Tibial artery (tissue), 4 donors: Measurements from ENCODE around the gene PRKAG2.

ENCODE experiments used
- DNase-seq, 2 donors: peaks; one replicate each; pipeline ENCODE4 v3.0.0-alpha.2; 2019
- H3K27ac ChIP-seq, 2 donors: fragments of 200-600 bp; sonication (generic) in 1 of 2; 1 replicate in 1 of 2; 2 replicates in 1 of 2; pipeline ENCODE4 v1.5.1; 2018 to 2019; ENCODE audit warnings: mild to moderate bottlenecking in 1 of 2
- H3K27me3 ChIP-seq, 2 donors: fragments of 200-600 bp; sonication (generic) in 1 of 2; one replicate each; pipeline versions ENCODE4 v1.5.1 to v1.6.0; 2016 to 2019
- H3K36me3 ChIP-seq, 3 donors: fragments of 200-600 bp; sonication (generic) in 2 of 3; one replicate each; pipeline ENCODE4 v1.5.1; 2016 to 2019; ENCODE audit warnings: mild to moderate bottlenecking in 2 of 3
- H3K4me1 ChIP-seq, 4 donors: fragments of 200-600 bp; sonication (generic) in 2 of 4; 1 replicate in 3 of 4; 2 replicates in 1 of 4; pipeline ENCODE4 v1.5.1; 2016 to 2019
- H3K4me3 ChIP-seq, 2 donors: fragments of 200-600 bp; sonication (generic) in 1 of 2; 1 replicate in 1 of 2; 2 replicates in 1 of 2; pipeline ENCODE4 v1.5.1; 2018 to 2019; ENCODE audit warnings: mild to moderate bottlenecking in 2 of 2
- H3K9me3 ChIP-seq, 3 donors: fragments of 200-600 bp; sonication (generic) in 1 of 3; one replicate each; pipeline ENCODE4 v1.5.1; 2016 to 2019
- CTCF ChIP-seq, 2 experiments: fragments of 200-600 bp in 1 of 2; fragments of 450-650 bp in 1 of 2; IDR thresholded peaks; one replicate each; pipeline ENCODE4 v1.5.1; 2017 to 2019; ENCODE audit warnings: antibody characterized with exemption in 2 of 2, mild to moderate bottlenecking in 1 of 2, moderate library complexity in 1 of 2
- intact Hi-C: fragments of 100-400 bp; cut with DNase I; formaldehyde crosslinking; loops from one replicate; pipeline ENCODE4 v1.15.0; 2023; ENCODE audit warnings: low total_unique reads

PRKAG2 gene

GRCh38 chr7:151872531-151873401 lies 4.1 kb downstream of the PRKAG2 start:
- Histone ChIP-seq H3K4me3 (no peak overlapping the region), H3K4me1 (peaks cover 0 to 45% (median 29%) of the 10 kb centered on the region in 4 donors), H3K27ac (peak overlapping the region in 1 of 2 donors; percentile 19), H3K36me3 (no peaks in the 10 kb centered on the region), H3K27me3 (no peaks in the 10 kb centered on the region), H3K9me3 (no peaks in the 10 kb centered on the region)
- intact Hi-C loops: loop anchor here (10.0 kb wide), 2 partner anchors 88 to 152 kb away; partner anchors contain the start of gene GALNT11
- TF ChIP-seq CTCF (IDR thresholded peaks at IDR 0.05): no peak
- no peak for DNase-seq

- intact Hi-C loops: loop anchor here (10.0 kb wide), 2 partner anchors 87 to 153 kb away; partner anchors contain the start of gene GALNT11
- H3K4me1 ChIP-seq: peaks cover 0 to 43% (median 26%) of the 10 kb centered on the region in 4 donors
- H3K36me3 ChIP-seq: no peaks in the 10 kb centered on the region
- TF ChIP-seq CTCF (IDR thresholded peaks at IDR 0.05): no peak
- no peak for DNase-seq
- H3K27ac ChIP-seq: no peak overlapping the region
- H3K4me3 ChIP-seq: no peak overlapping the region
- no peaks in the 10 kb centered on the region for H3K27me3 ChIP-seq
- no peaks in the 10 kb centered on the region for H3K9me3 ChIP-seq
Measured at GRCh38 chr7:151871904-151872303, 5.0 kb downstream of the PRKAG2 start.

- no peak for TF ChIP-seq CTCF (IDR thresholded peaks at IDR 0.05)
- no peak for DNase-seq
- Histone ChIP-seq H3K9me3 (no peaks in the 10 kb centered on the region), H3K27ac (no peak overlapping the region), H3K4me3 (no peak overlapping the region), H3K36me3 (no peaks in the 10 kb centered on the region), H3K4me1 (peaks cover 0 to 43% (median 26%) of the 10 kb centered on the region in 4 donors), H3K27me3 (no peaks in the 10 kb centered on the region)
- intact Hi-C loops: loop anchor here (10.0 kb wide), 2 partner anchors 86 to 154 kb away; partner anchors contain the start of gene GALNT11
Measured at GRCh38 chr7:151871189-151871735, 5.7 kb downstream of the PRKAG2 start.

DNA sequence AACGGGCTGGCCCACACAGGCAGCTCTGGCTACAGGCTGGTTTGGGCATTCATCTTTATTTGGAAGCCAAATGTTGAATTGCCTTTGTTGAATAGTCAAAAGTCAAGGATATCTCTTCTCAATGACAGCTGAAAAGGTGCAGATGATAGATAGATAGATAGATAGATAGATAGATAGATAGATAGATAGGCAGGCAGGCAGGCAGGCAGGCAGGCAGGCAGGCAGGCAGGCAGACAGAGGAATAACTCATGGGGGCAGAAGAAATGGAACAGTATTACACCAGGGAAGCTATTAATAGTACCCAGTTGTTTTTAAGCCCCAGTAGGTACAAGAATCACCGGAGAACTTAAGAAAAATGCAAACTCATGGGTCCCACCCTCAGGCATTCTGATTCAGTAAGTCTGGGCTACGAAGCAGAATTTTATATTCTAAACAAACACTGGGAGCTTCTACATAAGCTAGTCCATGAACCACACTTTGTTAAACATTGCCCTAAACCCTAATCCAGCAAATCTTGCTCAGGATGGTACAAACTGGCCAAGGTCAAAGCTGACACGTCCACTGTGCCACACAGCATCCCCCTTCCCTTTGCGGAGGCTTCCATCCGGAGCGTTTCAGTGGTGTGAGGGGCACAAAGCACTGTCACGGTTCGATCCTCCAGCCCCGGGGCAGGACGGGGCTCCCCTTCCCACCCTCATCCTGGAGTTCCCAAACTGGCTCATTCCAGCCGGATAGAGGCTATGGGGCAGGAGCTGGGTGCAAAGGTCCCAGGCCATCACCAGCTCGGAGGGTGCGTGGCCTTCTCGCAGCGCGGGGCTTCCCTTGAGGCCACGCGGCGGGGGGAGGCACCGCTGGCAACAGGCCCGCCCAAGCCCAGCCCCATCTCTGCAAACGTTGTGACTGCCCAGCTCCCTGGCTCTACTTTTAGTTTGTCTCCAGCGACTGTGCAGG lies 6.7 kb downstream of the PRKAG2 start:
- Histone ChIP-seq H3K27ac (no peak overlapping the region), H3K27me3 (no peaks in the 10 kb centered on the region), H3K9me3 (no peaks in the 10 kb centered on the region), H3K4me3 (no peak overlapping the region), H3K36me3 (no peaks in the 10 kb centered on the region), H3K4me1 (peaks cover 0 to 42% (median 26%) of the 10 kb centered on the region in 4 donors)
- DNase-seq: no peak
- intact Hi-C loops: loop anchor here (10.0 kb wide), 2 partner anchors 85 to 155 kb away; partner anchors contain the start of gene GALNT11
- no peak for TF ChIP-seq CTCF (IDR thresholded peaks at IDR 0.05)

- Histone ChIP-seq H3K27ac (no peak overlapping the region), H3K9me3 (no peaks in the 10 kb centered on the region), H3K27me3 (no peaks in the 10 kb centered on the region), H3K36me3 (no peaks in the 10 kb centered on the region), H3K4me3 (no peak overlapping the region), H3K4me1 (peaks cover 0 to 34% (median 18%) of the 10 kb centered on the region in 4 donors)
- intact Hi-C loops: no loop called here
- no peak for DNase-seq
- TF ChIP-seq CTCF (IDR thresholded peaks at IDR 0.05): no peak
Measured at GRCh38 chr7:151869455-151869854, 7.5 kb downstream of the PRKAG2 start.
